KMS-11 (cell line): ENCODE results near the gene TMEM87B.

Experiments used
- H2AFZ ChIP-seq: fragments of 200-600 bp; sonication (generic); 2 replicates; pipeline ENCODE4 v1.6.1; 2016; ENCODE audit warnings: antibody characterized with exemption, mixed run types, low read depth
- H3K27ac ChIP-seq: fragments of 200-600 bp; sonication (generic); 2 replicates; pipeline ENCODE4 v1.6.1; 2016; ENCODE audit warnings: mild to moderate bottlenecking, mixed run types
- H3K27me3 ChIP-seq: fragments of 200-600 bp; sonication (generic); 2 replicates; pipeline ENCODE4 v1.6.1; 2017; ENCODE audit warnings: mild to moderate bottlenecking, low read depth, mixed run types, moderate library complexity; ENCODE audit not compliant: insufficient read depth
- H3K36me3 ChIP-seq: fragments of 200-600 bp; sonication (generic); 2 replicates; pipeline ENCODE4 v1.6.1; 2017; ENCODE audit warnings: mild to moderate bottlenecking, mixed run types; ENCODE audit not compliant: insufficient read depth
- H3K4me1 ChIP-seq: fragments of 200-600 bp; sonication (generic); 2 replicates; pipeline ENCODE4 v1.6.1; 2016; ENCODE audit warnings: mild to moderate bottlenecking, low read depth, mixed run types; ENCODE audit not compliant: poor library complexity, severe bottlenecking
- H3K4me2 ChIP-seq: fragments of 200-600 bp; sonication (generic); 2 replicates; pipeline ENCODE4 v1.7.0; 2016; ENCODE audit warnings: mild to moderate bottlenecking, mixed run types
- H3K4me3 ChIP-seq: fragments of 200-600 bp; sonication (generic); IDR thresholded peaks from 2 replicates; pipeline ENCODE4 v1.6.1; 2017; ENCODE audit warnings: low read depth, low read length, mixed read lengths; ENCODE audit not compliant: insufficient read depth
- H3K79me2 ChIP-seq: fragments of 200-600 bp; sonication (generic); 2 replicates; pipeline ENCODE4 v1.6.1; 2016; ENCODE audit warnings: low read depth, mixed run types; ENCODE audit not compliant: insufficient read depth
- H3K9ac ChIP-seq: fragments of 200-600 bp; sonication (generic); 2 replicates; pipeline ENCODE4 v1.6.1; 2016; ENCODE audit warnings: mild to moderate bottlenecking, mixed run types
- H4K20me1 ChIP-seq: fragments of 200-600 bp; sonication (generic); 2 replicates; pipeline ENCODE4 v1.6.1; 2016; ENCODE audit warnings: mild to moderate bottlenecking, mixed run types; ENCODE audit not compliant: insufficient read depth
- CTCF ChIP-seq: fragments of 200-600 bp; sonication (generic); conservative IDR thresholded peaks from 2 replicates; pipeline ENCODE4 v1.6.1; 2017; ENCODE audit warnings: low read depth, mild to moderate bottlenecking, antibody characterized with exemption, low read length, moderate library complexity, mixed read lengths

Gene TMEM87B

GRCh38 chr2:112153501-112153900, 98.4 kb downstream of the TMEM87B start:
- H4K20me1 ChIP-seq: no peaks in the 10 kb centered on the region
- no peak overlapping the region for H3K9ac ChIP-seq
- no peak overlapping the region for H2AFZ ChIP-seq
- H3K36me3 ChIP-seq: no peaks in the 10 kb centered on the region
- H3K27me3 ChIP-seq: no peaks in the 10 kb centered on the region
- H3K4me2 ChIP-seq: no peak overlapping the region
- no peak overlapping the region for H3K27ac ChIP-seq
- H3K4me1 ChIP-seq: no peaks in the 10 kb centered on the region
- no peak for TF ChIP-seq CTCF
- H3K4me3 ChIP-seq: no peak overlapping the region
- H3K79me2 ChIP-seq: no peaks in the 10 kb centered on the region

GRCh38 chr2:112154246-112155117, 99.4 kb downstream of the TMEM87B start:
- H3K27me3 ChIP-seq: no peaks in the 10 kb centered on the region
- H3K4me3 ChIP-seq: no peak overlapping the region
- no peak for TF ChIP-seq CTCF
- no peak overlapping the region for H3K9ac ChIP-seq
- no peaks in the 10 kb centered on the region for H3K4me1 ChIP-seq
- no peaks in the 10 kb centered on the region for H4K20me1 ChIP-seq
- H3K36me3 ChIP-seq: no peaks in the 10 kb centered on the region
- H2AFZ ChIP-seq: no peak overlapping the region
- no peak overlapping the region for H3K4me2 ChIP-seq
- H3K79me2 ChIP-seq: no peaks in the 10 kb centered on the region
- no peak overlapping the region for H3K27ac ChIP-seq

- H3K4me2 ChIP-seq: no peak overlapping the region
- H3K36me3 ChIP-seq: no peaks in the 10 kb centered on the region
- H3K4me3 ChIP-seq: no peak overlapping the region
- no peak overlapping the region for H2AFZ ChIP-seq
- no peak for TF ChIP-seq CTCF
- no peaks in the 10 kb centered on the region for H3K4me1 ChIP-seq
- H3K27ac ChIP-seq: no peak overlapping the region
- H3K79me2 ChIP-seq: no peaks in the 10 kb centered on the region
- H3K27me3 ChIP-seq: no peaks in the 10 kb centered on the region
- no peak overlapping the region for H3K9ac ChIP-seq
- H4K20me1 ChIP-seq: no peaks in the 10 kb centered on the region
Observed at GRCh38 chr2:112155331-112156151, 100.5 kb downstream of the TMEM87B start.

GRCh38 chr2:112156152-112156986, 101.3 kb downstream of the TMEM87B start:
- H2AFZ ChIP-seq: no peak overlapping the region
- no peaks in the 10 kb centered on the region for H3K79me2 ChIP-seq
- H3K27ac ChIP-seq: no peak overlapping the region
- no peaks in the 10 kb centered on the region for H3K27me3 ChIP-seq
- H3K4me2 ChIP-seq: no peak overlapping the region
- H3K36me3 ChIP-seq: no peaks in the 10 kb centered on the region
- H3K9ac ChIP-seq: no peak overlapping the region
- H4K20me1 ChIP-seq: no peaks in the 10 kb centered on the region
- H3K4me3 ChIP-seq: no peak overlapping the region
- no peaks in the 10 kb centered on the region for H3K4me1 ChIP-seq
- no peak for TF ChIP-seq CTCF
